HEK293 (cell line): Measurements from ENCODE around the gene CAGE1.

Experiments used
- CTCF ChIA-PET: fragments of 350-600 bp; formaldehyde crosslinking; extraction: SDS; loops from one replicate; lab custom pipeline; 2021; ENCODE audit warnings: antibody characterized with exemption; lab: Yijun Ruan, JAX
- POLR2A ChIA-PET: fragments of 300-600 bp; formaldehyde crosslinking; extraction: SDS; loops from one replicate; lab custom pipeline; 2020; ENCODE audit warnings: antibody characterized with exemption, inconsistent platforms; lab: Yijun Ruan, JAX
- H3K27ac ChIP-seq: fragments of 200-500 bp; sonication (Bioruptor generic); 2 replicates; pipeline ENCODE4 v1.5.1; 2014; ENCODE audit warnings: low read depth, low read length, control low read depth, inconsistent platforms; ENCODE audit errors: extremely low read depth
- H3K36me3 ChIP-seq, 2 experiments: fragments of 200-500 bp in 1 of 2; sonication (Bioruptor generic) in 1 of 2; 1 replicate in 1 of 2; 2 replicates in 1 of 2; pipeline ENCODE4 v1.5.1; 2014 to 2017; ENCODE audit warnings: inconsistent platforms in 2 of 2, low read length in 2 of 2; ENCODE audit not compliant: control insufficient read depth in 2 of 2, insufficient read depth in 1 of 2
- H3K4me1 ChIP-seq: fragments of 200-500 bp; sonication (Bioruptor generic); 2 replicates; pipeline ENCODE4 v1.5.1; 2014; ENCODE audit warnings: mild to moderate bottlenecking, low read length, inconsistent platforms; ENCODE audit not compliant: control insufficient read depth, insufficient read depth
- H3K4me3 ChIP-seq: 2 replicates; pipeline ENCODE4 v1.5.1; 2011; ENCODE audit warnings: low read depth, mild to moderate bottlenecking, control low read depth, low read length, moderate library complexity
- H3K9me3 ChIP-seq: fragments of 200-500 bp; sonication (Bioruptor generic); 2 replicates; pipeline ENCODE4 v1.5.1; 2014; ENCODE audit warnings: low read depth, low read length, inconsistent platforms; ENCODE audit not compliant: control insufficient read depth, insufficient read depth
- BCL11B ChIP-seq: fragments of 450-650 bp; formaldehyde crosslinking; IDR thresholded peaks from 2 replicates; pipeline ENCODE4 v1.5.1; 2016; ENCODE audit warnings: low read depth, missing biosample characterization, missing genetic modification characterization
- FEZF1 ChIP-seq: fragments of 450-650 bp; formaldehyde crosslinking; IDR thresholded peaks from 2 replicates; pipeline ENCODE4 v1.5.1; 2016; ENCODE audit warnings: missing biosample characterization, missing genetic modification characterization
- GFI1B ChIP-seq: fragments of 450-650 bp; formaldehyde crosslinking; IDR thresholded peaks from 2 replicates; pipeline ENCODE4 v1.5.1; 2016; ENCODE audit warnings: missing biosample characterization, missing genetic modification characterization
- KLF7 ChIP-seq: fragments of 450-650 bp; formaldehyde crosslinking; IDR thresholded peaks from 2 replicates; pipeline ENCODE4 v1.5.1; 2016; ENCODE audit warnings: missing biosample characterization, missing genetic modification characterization, borderline replicate concordance
- KLF8 ChIP-seq: fragments of 450-650 bp; formaldehyde crosslinking; IDR thresholded peaks from 2 replicates; pipeline ENCODE4 v1.5.1; 2016; ENCODE audit warnings: missing biosample characterization, missing genetic modification characterization
- MZF1 ChIP-seq: fragments of 450-650 bp; formaldehyde crosslinking; IDR thresholded peaks from 2 replicates; pipeline ENCODE4 v1.5.1; 2017; ENCODE audit warnings: missing biosample characterization, missing genetic modification characterization, borderline replicate concordance
- WT1 ChIP-seq: fragments of 450-650 bp; formaldehyde crosslinking; IDR thresholded peaks from 2 replicates; pipeline ENCODE4 v1.5.1; 2016; ENCODE audit warnings: missing biosample characterization, missing genetic modification characterization
- YY2 ChIP-seq: fragments of 450-650 bp; formaldehyde crosslinking; IDR thresholded peaks from 2 replicates; pipeline ENCODE4 v1.5.1; 2016; ENCODE audit warnings: missing biosample characterization, missing genetic modification characterization
- ZNF169 ChIP-seq: fragments of 450-650 bp; formaldehyde crosslinking; IDR thresholded peaks from 2 replicates; pipeline ENCODE4 v1.5.1; 2016; ENCODE audit warnings: missing biosample characterization, missing genetic modification characterization
- ZNF274 ChIP-seq, 2 experiments: fragments of 200-500 bp in 1 of 2; fragments of 450-650 bp in 1 of 2; sonication (Bioruptor generic) in 1 of 2; formaldehyde crosslinking in 1 of 2; IDR thresholded peaks; 2 replicates each; pipeline versions ENCODE4 v1.5.1 to v1.6.1; 2014 to 2016; ENCODE audit warnings: borderline replicate concordance in 1 of 2, inconsistent platforms in 1 of 2, low read length in 1 of 2, missing biosample characterization in 1 of 2, missing genetic modification characterization in 1 of 2
- ZNF302 ChIP-seq: fragments of 450-650 bp; formaldehyde crosslinking; IDR thresholded peaks from 2 replicates; pipeline ENCODE4 v1.5.1; 2016; ENCODE audit warnings: missing biosample characterization, missing genetic modification characterization, low read depth
- ZNF324 ChIP-seq: fragments of 450-650 bp; formaldehyde crosslinking; IDR thresholded peaks from 2 replicates; pipeline ENCODE4 v1.5.1; 2016; ENCODE audit warnings: missing biosample characterization, missing genetic modification characterization
- ZNF341 ChIP-seq: fragments of 450-650 bp; formaldehyde crosslinking; IDR thresholded peaks from 2 replicates; pipeline ENCODE4; 2016; ENCODE audit warnings: low read depth, missing biosample characterization, missing genetic modification characterization
- ZNF394 ChIP-seq: fragments of 450-650 bp; formaldehyde crosslinking; IDR thresholded peaks from 2 replicates; pipeline ENCODE4 v1.5.1; 2016; ENCODE audit warnings: missing biosample characterization, missing genetic modification characterization, mild to moderate bottlenecking, moderate library complexity, borderline replicate concordance
- ZNF416 ChIP-seq: fragments of 450-650 bp; formaldehyde crosslinking; IDR thresholded peaks from 2 replicates; pipeline ENCODE4 v1.5.1; 2016; ENCODE audit warnings: missing biosample characterization, missing genetic modification characterization
- ZNF501 ChIP-seq: fragments of 450-650 bp; formaldehyde crosslinking; IDR thresholded peaks from 2 replicates; pipeline ENCODE4 v1.5.1; 2016; ENCODE audit warnings: missing biosample characterization, missing genetic modification characterization
- ZNF548 ChIP-seq: fragments of 450-650 bp; formaldehyde crosslinking; IDR thresholded peaks from 2 replicates; pipeline ENCODE4 v1.5.1; 2016; ENCODE audit warnings: missing biosample characterization, missing genetic modification characterization
- ZNF610 ChIP-seq: fragments of 450-650 bp; formaldehyde crosslinking; IDR thresholded peaks from 2 replicates; pipeline ENCODE4 v1.5.1; 2016; ENCODE audit warnings: missing biosample characterization, missing genetic modification characterization, borderline replicate concordance
- ZNF707 ChIP-seq: fragments of 450-650 bp; formaldehyde crosslinking; IDR thresholded peaks from 2 replicates; pipeline ENCODE4 v1.5.1; 2016; ENCODE audit warnings: missing biosample characterization, missing genetic modification characterization
- TF ChIP-seq, protein P1 (sequence below): fragments of 450-650 bp; formaldehyde crosslinking; IDR thresholded peaks from 2 replicates; pipeline ENCODE4 v1.5.1; 2016; ENCODE audit warnings: missing biosample characterization, missing genetic modification characterization
- TF ChIP-seq, protein P2 (sequence below): fragments of 450-650 bp; formaldehyde crosslinking; IDR thresholded peaks from 2 replicates; pipeline ENCODE4 v1.5.1; 2016; ENCODE audit warnings: missing biosample characterization, missing genetic modification characterization
- TF ChIP-seq, protein P3 (sequence below): fragments of 450-650 bp; formaldehyde crosslinking; IDR thresholded peaks from 2 replicates; pipeline ENCODE4 v1.5.1; 2016; ENCODE audit warnings: missing biosample characterization, missing genetic modification characterization
- TF ChIP-seq, protein P4 (sequence below): fragments of 450-650 bp; IDR thresholded peaks from 2 replicates; pipeline ENCODE4 v1.5.1; 2018; ENCODE audit warnings: missing biosample characterization, missing genetic modification characterization
- TF ChIP-seq, protein P5 (sequence below): fragments of 450-650 bp; formaldehyde crosslinking; IDR thresholded peaks from 2 replicates; pipeline ENCODE4 v1.5.1; 2017; ENCODE audit warnings: missing biosample characterization, missing genetic modification characterization
- TF ChIP-seq, protein P6 (sequence below): fragments of 450-650 bp; formaldehyde crosslinking; IDR thresholded peaks from 2 replicates; pipeline ENCODE4 v1.5.1; 2017; ENCODE audit warnings: missing biosample characterization, missing genetic modification characterization

The CAGE1 gene

DNA sequence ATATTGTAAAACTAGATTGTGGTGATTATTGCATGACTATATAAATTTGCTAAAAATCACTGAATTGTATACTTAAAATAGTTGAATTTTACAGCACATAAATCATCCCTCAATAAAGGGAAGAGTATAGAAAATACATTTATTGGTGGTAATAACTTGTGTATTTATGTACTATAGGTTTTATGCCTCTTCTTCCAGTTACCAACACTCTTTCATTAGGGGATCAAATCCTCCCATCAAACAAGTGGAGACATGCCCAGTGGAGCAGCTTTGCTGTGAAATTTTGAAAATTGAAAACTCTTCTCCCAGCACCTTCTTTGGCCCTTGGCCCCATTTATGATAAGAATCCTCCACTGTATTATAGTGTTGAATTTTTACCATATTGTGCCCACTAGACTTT lies 66.5 kb downstream of the CAGE1 start:
- POLR2A ChIA-PET = no interaction called here
- TF ChIP-seq, protein P1, sequence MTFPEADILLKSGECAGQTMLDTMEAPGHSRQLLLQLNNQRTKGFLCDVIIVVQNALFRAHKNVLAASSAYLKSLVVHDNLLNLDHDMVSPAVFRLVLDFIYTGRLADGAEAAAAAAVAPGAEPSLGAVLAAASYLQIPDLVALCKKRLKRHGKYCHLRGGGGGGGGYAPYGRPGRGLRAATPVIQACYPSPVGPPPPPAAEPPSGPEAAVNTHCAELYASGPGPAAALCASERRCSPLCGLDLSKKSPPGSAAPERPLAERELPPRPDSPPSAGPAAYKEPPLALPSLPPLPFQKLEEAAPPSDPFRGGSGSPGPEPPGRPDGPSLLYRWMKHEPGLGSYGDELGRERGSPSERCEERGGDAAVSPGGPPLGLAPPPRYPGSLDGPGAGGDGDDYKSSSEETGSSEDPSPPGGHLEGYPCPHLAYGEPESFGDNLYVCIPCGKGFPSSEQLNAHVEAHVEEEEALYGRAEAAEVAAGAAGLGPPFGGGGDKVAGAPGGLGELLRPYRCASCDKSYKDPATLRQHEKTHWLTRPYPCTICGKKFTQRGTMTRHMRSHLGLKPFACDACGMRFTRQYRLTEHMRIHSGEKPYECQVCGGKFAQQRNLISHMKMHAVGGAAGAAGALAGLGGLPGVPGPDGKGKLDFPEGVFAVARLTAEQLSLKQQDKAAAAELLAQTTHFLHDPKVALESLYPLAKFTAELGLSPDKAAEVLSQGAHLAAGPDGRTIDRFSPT (tag by site-specific recombination) = no peak
- TF ChIP-seq FEZF1 (tag by site-specific recombination) (peak; percentile 12; the same call in 1 of the 2 replicates), ZNF274 (IDR thresholded peaks at IDR 0.05; ENCODE audit: low read length) (no peak), ZNF274 (tag by site-specific recombination; IDR thresholded peaks at IDR 0.05; ENCODE audit: borderline replicate concordance) (no peak), YY2 (tag by site-specific recombination) (no peak), WT1 (peak; percentile 56; the same call in 1 of the 2 replicates), ZNF324 (tag by site-specific recombination) (no peak), ZNF416 (tag by site-specific recombination) (no peak), ZNF302 (tag by site-specific recombination) (no peak), ZNF394 (0 out of 2 replicates have a peak, but pooled peaks have one; percentile 45), BCL11B (tag by site-specific recombination) (no peak), KLF7 (tag by site-specific recombination) (no peak), ZNF501 (tag by site-specific recombination) (no peak), ZNF610 (tag by site-specific recombination) (no peak), ZNF169 (tag by site-specific recombination) (no peak), ZNF341 (tag by site-specific recombination) (no peak), MZF1 (peak; percentile 75; the same call in 1 of the 2 replicates), ZNF548 (tag by site-specific recombination) (no peak), GFI1B (tag by site-specific recombination) (no peak), ZNF707 (tag by site-specific recombination) (no peak), KLF8 (tag by site-specific recombination) (no peak)
- TF ChIP-seq, protein P2, sequence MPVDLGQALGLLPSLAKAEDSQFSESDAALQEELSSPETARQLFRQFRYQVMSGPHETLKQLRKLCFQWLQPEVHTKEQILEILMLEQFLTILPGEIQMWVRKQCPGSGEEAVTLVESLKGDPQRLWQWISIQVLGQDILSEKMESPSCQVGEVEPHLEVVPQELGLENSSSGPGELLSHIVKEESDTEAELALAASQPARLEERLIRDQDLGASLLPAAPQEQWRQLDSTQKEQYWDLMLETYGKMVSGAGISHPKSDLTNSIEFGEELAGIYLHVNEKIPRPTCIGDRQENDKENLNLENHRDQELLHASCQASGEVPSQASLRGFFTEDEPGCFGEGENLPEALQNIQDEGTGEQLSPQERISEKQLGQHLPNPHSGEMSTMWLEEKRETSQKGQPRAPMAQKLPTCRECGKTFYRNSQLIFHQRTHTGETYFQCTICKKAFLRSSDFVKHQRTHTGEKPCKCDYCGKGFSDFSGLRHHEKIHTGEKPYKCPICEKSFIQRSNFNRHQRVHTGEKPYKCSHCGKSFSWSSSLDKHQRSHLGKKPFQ (tag by site-specific recombination) = no peak
- TF ChIP-seq, protein P3, sequence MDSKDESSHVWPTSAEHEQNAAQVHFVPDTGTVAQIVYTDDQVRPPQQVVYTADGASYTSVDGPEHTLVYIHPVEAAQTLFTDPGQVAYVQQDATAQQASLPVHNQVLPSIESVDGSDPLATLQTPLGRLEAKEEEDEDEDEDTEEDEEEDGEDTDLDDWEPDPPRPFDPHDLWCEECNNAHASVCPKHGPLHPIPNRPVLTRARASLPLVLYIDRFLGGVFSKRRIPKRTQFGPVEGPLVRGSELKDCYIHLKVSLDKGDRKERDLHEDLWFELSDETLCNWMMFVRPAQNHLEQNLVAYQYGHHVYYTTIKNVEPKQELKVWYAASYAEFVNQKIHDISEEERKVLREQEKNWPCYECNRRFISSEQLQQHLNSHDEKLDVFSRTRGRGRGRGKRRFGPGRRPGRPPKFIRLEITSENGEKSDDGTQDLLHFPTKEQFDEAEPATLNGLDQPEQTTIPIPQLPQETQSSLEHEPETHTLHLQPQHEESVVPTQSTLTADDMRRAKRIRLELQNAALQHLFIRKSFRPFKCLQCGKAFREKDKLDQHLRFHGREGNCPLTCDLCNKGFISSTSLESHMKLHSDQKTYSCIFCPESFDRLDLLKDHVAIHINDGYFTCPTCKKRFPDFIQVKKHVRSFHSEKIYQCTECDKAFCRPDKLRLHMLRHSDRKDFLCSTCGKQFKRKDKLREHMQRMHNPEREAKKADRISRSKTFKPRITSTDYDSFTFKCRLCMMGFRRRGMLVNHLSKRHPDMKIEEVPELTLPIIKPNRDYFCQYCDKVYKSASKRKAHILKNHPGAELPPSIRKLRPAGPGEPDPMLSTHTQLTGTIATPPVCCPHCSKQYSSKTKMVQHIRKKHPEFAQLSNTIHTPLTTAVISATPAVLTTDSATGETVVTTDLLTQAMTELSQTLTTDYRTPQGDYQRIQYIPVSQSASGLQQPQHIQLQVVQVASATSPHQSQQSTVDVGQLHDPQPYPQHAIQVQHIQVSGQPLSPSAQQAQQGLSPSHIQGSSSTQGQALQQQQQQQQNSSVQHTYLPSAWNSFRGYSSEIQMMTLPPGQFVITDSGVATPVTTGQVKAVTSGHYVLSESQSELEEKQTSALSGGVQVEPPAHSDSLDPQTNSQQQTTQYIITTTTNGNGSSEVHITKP (tag by site-specific recombination) = no peak
- TF ChIP-seq, protein P4, sequence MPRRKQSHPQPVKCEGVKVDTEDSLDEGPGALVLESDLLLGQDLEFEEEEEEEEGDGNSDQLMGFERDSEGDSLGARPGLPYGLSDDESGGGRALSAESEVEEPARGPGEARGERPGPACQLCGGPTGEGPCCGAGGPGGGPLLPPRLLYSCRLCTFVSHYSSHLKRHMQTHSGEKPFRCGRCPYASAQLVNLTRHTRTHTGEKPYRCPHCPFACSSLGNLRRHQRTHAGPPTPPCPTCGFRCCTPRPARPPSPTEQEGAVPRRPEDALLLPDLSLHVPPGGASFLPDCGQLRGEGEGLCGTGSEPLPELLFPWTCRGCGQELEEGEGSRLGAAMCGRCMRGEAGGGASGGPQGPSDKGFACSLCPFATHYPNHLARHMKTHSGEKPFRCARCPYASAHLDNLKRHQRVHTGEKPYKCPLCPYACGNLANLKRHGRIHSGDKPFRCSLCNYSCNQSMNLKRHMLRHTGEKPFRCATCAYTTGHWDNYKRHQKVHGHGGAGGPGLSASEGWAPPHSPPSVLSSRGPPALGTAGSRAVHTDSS = no peak
- TF ChIP-seq, protein P5, sequence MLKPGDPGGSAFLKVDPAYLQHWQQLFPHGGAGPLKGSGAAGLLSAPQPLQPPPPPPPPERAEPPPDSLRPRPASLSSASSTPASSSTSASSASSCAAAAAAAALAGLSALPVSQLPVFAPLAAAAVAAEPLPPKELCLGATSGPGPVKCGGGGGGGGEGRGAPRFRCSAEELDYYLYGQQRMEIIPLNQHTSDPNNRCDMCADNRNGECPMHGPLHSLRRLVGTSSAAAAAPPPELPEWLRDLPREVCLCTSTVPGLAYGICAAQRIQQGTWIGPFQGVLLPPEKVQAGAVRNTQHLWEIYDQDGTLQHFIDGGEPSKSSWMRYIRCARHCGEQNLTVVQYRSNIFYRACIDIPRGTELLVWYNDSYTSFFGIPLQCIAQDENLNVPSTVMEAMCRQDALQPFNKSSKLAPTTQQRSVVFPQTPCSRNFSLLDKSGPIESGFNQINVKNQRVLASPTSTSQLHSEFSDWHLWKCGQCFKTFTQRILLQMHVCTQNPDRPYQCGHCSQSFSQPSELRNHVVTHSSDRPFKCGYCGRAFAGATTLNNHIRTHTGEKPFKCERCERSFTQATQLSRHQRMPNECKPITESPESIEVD (tag by site-specific recombination) = peak; percentile 22; the same call in 1 of the 2 replicates
- TF ChIP-seq, protein P6, sequence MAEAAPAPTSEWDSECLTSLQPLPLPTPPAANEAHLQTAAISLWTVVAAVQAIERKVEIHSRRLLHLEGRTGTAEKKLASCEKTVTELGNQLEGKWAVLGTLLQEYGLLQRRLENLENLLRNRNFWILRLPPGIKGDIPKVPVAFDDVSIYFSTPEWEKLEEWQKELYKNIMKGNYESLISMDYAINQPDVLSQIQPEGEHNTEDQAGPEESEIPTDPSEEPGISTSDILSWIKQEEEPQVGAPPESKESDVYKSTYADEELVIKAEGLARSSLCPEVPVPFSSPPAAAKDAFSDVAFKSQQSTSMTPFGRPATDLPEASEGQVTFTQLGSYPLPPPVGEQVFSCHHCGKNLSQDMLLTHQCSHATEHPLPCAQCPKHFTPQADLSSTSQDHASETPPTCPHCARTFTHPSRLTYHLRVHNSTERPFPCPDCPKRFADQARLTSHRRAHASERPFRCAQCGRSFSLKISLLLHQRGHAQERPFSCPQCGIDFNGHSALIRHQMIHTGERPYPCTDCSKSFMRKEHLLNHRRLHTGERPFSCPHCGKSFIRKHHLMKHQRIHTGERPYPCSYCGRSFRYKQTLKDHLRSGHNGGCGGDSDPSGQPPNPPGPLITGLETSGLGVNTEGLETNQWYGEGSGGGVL (tag by site-specific recombination) = no peak

More for the DNA sequence above, 66.5 kb downstream of the CAGE1 start:
- Histone ChIP-seq H3K27ac (no peak overlapping the region), H3K4me1 (no peaks in the 10 kb centered on the region), H3K36me3 (no peaks in the 10 kb centered on the region), H3K9me3 (no peaks in the 10 kb centered on the region), H3K4me3 (no peak overlapping the region)
- CTCF ChIA-PET = interaction anchor here (0.6 to 1.2 kb wide), 2 partner anchors 47 to 67 kb away, joined by 3 read pairs; no protein-coding TSS in a partner anchor
